Measurements from ENCODE around the gene ATXN1. TPM values are rescaled to one million over a fixed set of nuclear protein-coding genes. Genes with fewer than 3 reads are reported as not detected.

The ATXN1 gene
- total RNA-seq, 1 donor, result 48.5 TPM

GRCh38 chr6:16483315-16483875 lies 277.9 kb downstream of the ATXN1 start:
- Histone ChIP-seq H2AFZ (ENCODE audit: low read length) (no peak overlapping the region), H4K20me1 (ENCODE audit: insufficient read depth, low read length) (no peaks in the 10 kb centered on the region), H3K27ac (ENCODE audit: low read depth, low read length) (no peak overlapping the region), H3K4me3 (ENCODE audit: insufficient read depth, low read length) (no peak overlapping the region), H3K36me3 (ENCODE audit: insufficient read depth, low read length) (peaks cover 4% of the 10 kb centered on the region), H3K27me3 (ENCODE audit: insufficient read depth, low read length) (no peaks in the 10 kb centered on the region), H3K9me3 (ENCODE audit: low read depth, low read length) (peaks cover 3% of the 10 kb centered on the region), H3K79me2 (ENCODE audit: insufficient read depth, low read length) (no peaks in the 10 kb centered on the region), H3K4me1 (ENCODE audit: insufficient read depth, low read length) (no peaks in the 10 kb centered on the region), H3K4me2 (ENCODE audit: insufficient read depth, low read length) (no peak overlapping the region)
- DNase-seq (ENCODE audit: insufficient read length, low spot score, missing footprints), result no peak
- TF ChIP-seq CTCF (IDR thresholded peaks at IDR 0.05; ENCODE audit: extremely low read depth, low read depth, low read length), result no peak

- Histone ChIP-seq H4K20me1 (ENCODE audit: insufficient read depth, low read length) (no peaks in the 10 kb centered on the region), H3K36me3 (ENCODE audit: insufficient read depth, low read length) (peaks cover 4% of the 10 kb centered on the region), H3K9me3 (ENCODE audit: low read depth, low read length) (peaks cover 3% of the 10 kb centered on the region), H3K4me2 (ENCODE audit: insufficient read depth, low read length) (no peak overlapping the region), H3K4me3 (ENCODE audit: insufficient read depth, low read length) (no peak overlapping the region), H3K27me3 (ENCODE audit: insufficient read depth, low read length) (no peaks in the 10 kb centered on the region), H3K79me2 (ENCODE audit: insufficient read depth, low read length) (no peaks in the 10 kb centered on the region), H3K27ac (ENCODE audit: low read depth, low read length) (no peak overlapping the region), H2AFZ (ENCODE audit: low read length) (no peak overlapping the region), H3K4me1 (ENCODE audit: insufficient read depth, low read length) (no peaks in the 10 kb centered on the region)
- TF ChIP-seq CTCF (IDR thresholded peaks at IDR 0.05; ENCODE audit: extremely low read depth, low read depth, low read length), result no peak
- no peak for DNase-seq (ENCODE audit: insufficient read length, low spot score, missing footprints)
Observed at GRCh38 chr6:16482702-16483314, 278.5 kb downstream of the ATXN1 start.

GRCh38 chr6:16481697-16482399 lies 279.4 kb downstream of the ATXN1 start:
- peaks cover 4% of the 10 kb centered on the region for H4K20me1 ChIP-seq (ENCODE audit: insufficient read depth, low read length)
- no peak for DNase-seq (ENCODE audit: insufficient read length, low spot score, missing footprints)
- peaks cover 3% of the 10 kb centered on the region for H3K9me3 ChIP-seq (ENCODE audit: low read depth, low read length)
- no peak overlapping the region for H2AFZ ChIP-seq (ENCODE audit: low read length)
- no peak for TF ChIP-seq CTCF (IDR thresholded peaks at IDR 0.05; ENCODE audit: extremely low read depth, low read depth, low read length)
- no peak overlapping the region for H3K4me3 ChIP-seq (ENCODE audit: insufficient read depth, low read length)
- no peak overlapping the region for H3K27ac ChIP-seq (ENCODE audit: low read depth, low read length)
- H3K79me2 ChIP-seq (ENCODE audit: insufficient read depth, low read length), result no peaks in the 10 kb centered on the region
- H3K27me3 ChIP-seq (ENCODE audit: insufficient read depth, low read length), result no peaks in the 10 kb centered on the region
- no peaks in the 10 kb centered on the region for H3K4me1 ChIP-seq (ENCODE audit: insufficient read depth, low read length)
- peaks cover 4% of the 10 kb centered on the region for H3K36me3 ChIP-seq (ENCODE audit: insufficient read depth, low read length)
- no peak overlapping the region for H3K4me2 ChIP-seq (ENCODE audit: insufficient read depth, low read length)
